Neuron (in vitro differentiated cells): Measurements from ENCODE around the gene FAM83C.

Experiments
- H2AFZ ChIP-seq: one replicate; pipeline ENCODE4 v1.6.1; 2013; ENCODE audit warnings: low read depth, mild to moderate bottlenecking, inconsistent platforms, low read length, moderate library complexity
- H3K27me3 ChIP-seq: one replicate; pipeline ENCODE4 v1.6.1; 2013; ENCODE audit warnings: low read length; ENCODE audit not compliant: insufficient read depth
- H3K36me3 ChIP-seq: one replicate; pipeline ENCODE4 v1.6.1; 2013; ENCODE audit warnings: low read length; ENCODE audit not compliant: insufficient read depth
- H3K4me1 ChIP-seq: one replicate; pipeline ENCODE4 v1.6.1; 2013; ENCODE audit warnings: low read length; ENCODE audit not compliant: insufficient read depth
- H3K4me3 ChIP-seq: 2 replicates; pipeline ENCODE4 v1.5.1; 2013; ENCODE audit warnings: mild to moderate bottlenecking, low read length, moderate library complexity
- H3K9me3 ChIP-seq: one replicate; pipeline ENCODE4 v1.6.1; 2013; ENCODE audit warnings: low read length

The FAM83C gene

DNA sequence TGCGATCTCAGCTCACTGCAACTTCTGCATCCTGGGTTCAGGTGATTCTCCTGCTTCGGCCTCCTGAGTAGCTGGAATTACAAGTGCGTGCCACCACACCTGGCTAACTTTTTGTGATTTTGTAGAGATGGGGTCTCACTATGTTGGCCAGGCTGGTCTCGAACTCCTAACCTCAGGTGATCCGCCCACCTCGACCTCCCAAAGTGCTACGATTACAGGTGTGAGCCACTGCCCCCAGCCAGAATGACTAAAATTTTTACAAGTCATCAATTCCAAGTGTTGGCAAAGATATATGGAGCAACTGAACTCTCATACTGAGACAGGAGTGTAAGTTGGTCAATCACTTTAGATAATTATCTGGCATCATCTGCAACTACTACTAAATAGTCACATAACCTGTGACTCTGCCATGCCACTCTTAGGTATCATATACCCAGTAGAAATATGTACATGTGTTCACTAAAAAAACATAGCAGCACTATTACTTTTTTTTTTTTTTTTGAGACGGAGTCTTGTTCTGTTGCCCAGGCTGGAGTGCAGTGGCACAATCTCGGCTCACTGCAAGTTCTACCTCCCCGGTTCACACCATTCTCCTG, 10.6 kb downstream of the FAM83C start:
- peaks cover 23% of the 10 kb centered on the region for H3K4me1 ChIP-seq
- no peak overlapping the region for H3K4me3 ChIP-seq
- peaks cover 31% of the 10 kb centered on the region for H3K36me3 ChIP-seq
- H3K9me3 ChIP-seq: no peaks in the 10 kb centered on the region
- no peaks in the 10 kb centered on the region for H3K27me3 ChIP-seq
- H2AFZ ChIP-seq: no peak overlapping the region

DNA sequence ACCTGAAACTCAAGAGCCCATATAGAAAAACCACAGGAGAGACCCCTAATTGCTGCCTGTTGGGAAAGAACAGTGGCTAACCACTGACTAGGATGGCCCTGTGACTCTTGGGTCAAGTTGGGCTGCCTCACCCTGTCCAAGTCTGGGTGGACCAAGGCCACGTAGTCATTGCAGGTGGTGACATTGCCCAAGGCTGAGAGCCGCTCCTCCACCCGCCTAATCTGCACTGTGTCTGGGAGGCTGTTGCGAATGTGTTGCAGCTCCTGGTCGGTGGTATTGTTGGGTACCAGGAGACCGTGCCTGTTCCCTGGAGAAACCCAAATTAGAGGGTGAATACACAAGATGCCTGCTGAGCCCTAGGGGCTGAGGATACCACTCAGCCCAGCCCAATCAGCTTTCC, 11.7 kb downstream of the FAM83C start:
- H3K4me1 ChIP-seq: peaks cover 24% of the 10 kb centered on the region
- peaks cover 34% of the 10 kb centered on the region for H3K36me3 ChIP-seq
- no peaks in the 10 kb centered on the region for H3K9me3 ChIP-seq
- no peaks in the 10 kb centered on the region for H3K27me3 ChIP-seq
- no peak overlapping the region for H3K4me3 ChIP-seq
- H2AFZ ChIP-seq: no peak overlapping the region

DNA sequence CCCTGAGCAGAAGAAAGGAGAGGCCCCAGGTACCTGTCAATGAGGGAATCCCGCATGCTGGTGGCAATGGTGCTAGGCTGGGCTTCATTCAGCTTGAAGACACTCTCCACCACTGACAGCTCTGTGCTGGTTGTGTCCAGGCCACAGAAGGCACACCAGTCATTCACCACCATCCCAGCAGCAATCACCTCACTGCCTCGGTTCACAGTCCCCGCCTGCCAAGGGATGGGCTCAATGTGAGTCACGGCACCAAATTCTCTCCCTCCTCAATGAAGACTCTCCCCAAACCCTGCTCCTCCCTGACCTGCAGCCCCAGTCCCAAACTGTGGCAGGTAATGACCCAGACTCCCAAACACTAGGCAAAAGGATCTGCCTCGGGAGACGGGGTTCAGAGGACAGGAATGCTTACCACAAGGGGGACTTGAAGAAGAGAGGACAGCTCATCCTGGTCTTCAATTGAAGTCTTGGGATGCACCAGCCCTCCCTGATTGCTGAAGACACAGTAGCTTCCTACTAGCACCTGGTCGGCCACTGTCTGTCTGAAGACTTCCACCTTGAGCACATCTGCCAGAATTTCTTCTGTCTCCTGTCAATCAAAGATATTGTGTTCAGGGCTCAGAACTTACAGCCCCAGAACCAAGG, 12.6 kb downstream of the FAM83C start:
- H3K9me3 ChIP-seq: no peaks in the 10 kb centered on the region
- peaks cover 20% of the 10 kb centered on the region for H3K4me1 ChIP-seq
- no peaks in the 10 kb centered on the region for H3K27me3 ChIP-seq
- H2AFZ ChIP-seq: no peak overlapping the region
- H3K36me3 ChIP-seq: peaks cover 34% of the 10 kb centered on the region
- no peak overlapping the region for H3K4me3 ChIP-seq

DNA sequence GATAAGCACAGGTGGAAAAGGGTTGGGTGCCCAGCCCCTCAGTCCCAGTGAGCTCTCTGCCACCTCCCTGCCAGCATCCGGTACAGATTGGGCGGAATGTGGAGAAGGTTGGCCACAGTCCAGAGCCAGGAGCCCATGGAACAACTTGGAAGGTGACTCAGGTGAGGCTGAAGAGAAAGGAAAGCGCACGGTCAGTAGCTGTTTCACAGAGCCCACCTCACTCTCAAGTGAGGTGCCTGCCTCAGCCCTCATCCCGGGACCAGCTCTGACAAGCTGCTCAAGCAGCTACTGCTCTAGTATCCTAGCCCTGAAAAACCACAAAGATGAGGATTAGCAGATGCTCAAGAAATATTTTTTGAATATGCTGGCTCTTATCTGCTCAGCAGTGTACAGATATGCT, 13.2 kb downstream of the FAM83C start:
- H3K36me3 ChIP-seq: peaks cover 34% of the 10 kb centered on the region

DNA sequence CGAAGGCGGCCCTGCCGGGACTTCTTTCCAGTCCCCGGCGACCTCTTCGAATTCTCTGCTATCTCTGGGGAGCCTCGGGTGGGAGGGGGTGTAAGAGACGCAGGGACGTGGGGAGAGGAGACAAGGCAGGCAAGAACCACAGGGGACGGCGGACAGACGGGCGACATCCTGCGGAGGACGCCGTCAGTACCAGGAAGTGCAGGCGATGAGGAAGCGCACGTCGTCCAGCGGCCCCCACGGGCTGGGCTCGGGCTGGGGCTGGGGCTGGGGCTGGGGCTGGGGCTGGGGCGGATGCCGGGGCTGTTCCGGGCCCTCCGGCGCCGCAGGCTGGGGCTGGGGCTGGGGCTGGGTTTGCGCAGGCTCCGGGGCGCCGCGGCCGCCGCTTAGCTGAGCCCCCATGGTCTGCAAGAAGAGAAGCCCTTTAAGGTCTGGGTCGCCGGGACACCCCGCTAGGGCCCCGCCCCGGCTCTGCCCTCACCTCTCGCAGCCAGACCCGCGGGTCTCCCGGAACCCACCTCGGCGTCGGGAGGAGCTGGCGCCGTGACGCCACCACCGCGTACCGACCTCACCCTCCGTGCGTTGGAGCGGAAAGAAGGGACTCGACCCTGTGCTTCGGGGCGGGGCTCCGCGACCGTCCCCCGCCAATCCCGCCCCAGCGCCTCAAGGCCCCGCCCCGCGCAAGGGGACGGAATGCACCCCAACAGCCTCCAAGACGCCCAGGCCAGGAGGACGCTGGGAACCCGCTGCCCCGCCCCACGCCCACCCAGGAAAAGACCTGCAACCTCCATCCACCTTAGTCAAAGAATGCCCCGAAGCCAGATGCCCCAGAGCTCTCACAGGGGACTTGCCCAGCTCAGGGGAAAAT, 14.5 kb downstream of the FAM83C start, which contains the start of gene MMP24OS:
Gene MMP24OS (minus strand): TSS at position 592 of the 865 bp plus-strand sequence. CDS start 193 bp downstream, at position 399.
- peaks cover 12% of the 10 kb centered on the region for H3K4me1 ChIP-seq
- no peak within 1 kb of the TSS for H2AFZ ChIP-seq
- peak within 1 kb of the TSS; percentile 63 for H3K4me3 ChIP-seq
- no peaks in the 10 kb centered on the region for H3K27me3 ChIP-seq
- no peaks in the 10 kb centered on the region for H3K9me3 ChIP-seq
- peaks cover 34% of the 10 kb centered on the region for H3K36me3 ChIP-seq

More for the DNA sequence above, 13.2 kb downstream of the FAM83C start:
- H2AFZ ChIP-seq: no peak overlapping the region
- H3K9me3 ChIP-seq: no peaks in the 10 kb centered on the region
- H3K4me1 ChIP-seq: peaks cover 20% of the 10 kb centered on the region
- no peaks in the 10 kb centered on the region for H3K27me3 ChIP-seq
- no peak overlapping the region for H3K4me3 ChIP-seq

DNA sequence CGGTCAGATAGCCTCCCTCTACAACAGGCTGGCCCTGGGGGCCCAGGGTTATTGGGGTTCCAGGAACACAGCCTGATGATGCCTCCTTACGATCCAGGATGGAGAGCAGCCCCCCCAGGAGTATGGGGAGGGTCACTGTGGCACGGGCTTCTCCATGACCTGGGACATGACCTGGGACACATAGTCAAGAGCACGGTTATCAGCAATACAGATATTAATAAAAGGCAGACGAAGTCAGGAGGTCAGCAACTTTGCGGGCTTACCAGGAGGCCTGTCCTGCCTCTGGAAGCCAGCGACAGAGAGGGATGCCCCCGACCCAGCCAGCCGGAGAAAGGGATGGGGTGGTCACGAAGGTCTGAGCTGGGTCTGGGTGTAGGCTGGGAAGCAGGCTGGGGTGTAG, 15.1 kb downstream of the FAM83C start:
- peak overlapping the region; percentile 63 for H3K4me3 ChIP-seq
- peaks cover 31% of the 10 kb centered on the region for H3K36me3 ChIP-seq
- no peaks in the 10 kb centered on the region for H3K27me3 ChIP-seq
- no peaks in the 10 kb centered on the region for H3K9me3 ChIP-seq
- no peak overlapping the region for H2AFZ ChIP-seq
- peaks cover 12% of the 10 kb centered on the region for H3K4me1 ChIP-seq

DNA sequence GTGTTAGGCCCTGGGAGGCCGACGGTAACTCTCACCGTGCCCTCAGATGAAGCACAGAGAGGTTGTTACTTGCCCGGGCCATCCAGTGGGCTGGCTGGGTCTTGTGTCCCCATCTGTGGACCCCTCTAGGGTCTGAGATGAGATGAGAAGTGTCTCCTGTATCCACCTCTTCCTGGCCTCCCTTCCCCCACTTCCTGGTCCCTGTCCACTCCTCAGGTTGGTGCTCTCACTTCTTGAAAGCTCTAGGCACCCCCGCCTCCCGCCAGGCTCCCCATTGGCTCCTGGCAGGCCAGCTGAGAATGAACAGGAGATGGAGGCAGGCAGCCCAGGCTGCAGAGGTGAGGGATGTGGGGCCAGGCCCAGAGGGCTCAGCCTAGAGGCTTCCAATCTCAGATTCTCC, 15.8 kb downstream of the FAM83C start:
- H3K27me3 ChIP-seq: no peaks in the 10 kb centered on the region
- no peak overlapping the region for H3K4me3 ChIP-seq
- H3K36me3 ChIP-seq: peaks cover 29% of the 10 kb centered on the region
- H3K9me3 ChIP-seq: no peaks in the 10 kb centered on the region
- no peak overlapping the region for H2AFZ ChIP-seq
- H3K4me1 ChIP-seq: peaks cover 12% of the 10 kb centered on the region

DNA sequence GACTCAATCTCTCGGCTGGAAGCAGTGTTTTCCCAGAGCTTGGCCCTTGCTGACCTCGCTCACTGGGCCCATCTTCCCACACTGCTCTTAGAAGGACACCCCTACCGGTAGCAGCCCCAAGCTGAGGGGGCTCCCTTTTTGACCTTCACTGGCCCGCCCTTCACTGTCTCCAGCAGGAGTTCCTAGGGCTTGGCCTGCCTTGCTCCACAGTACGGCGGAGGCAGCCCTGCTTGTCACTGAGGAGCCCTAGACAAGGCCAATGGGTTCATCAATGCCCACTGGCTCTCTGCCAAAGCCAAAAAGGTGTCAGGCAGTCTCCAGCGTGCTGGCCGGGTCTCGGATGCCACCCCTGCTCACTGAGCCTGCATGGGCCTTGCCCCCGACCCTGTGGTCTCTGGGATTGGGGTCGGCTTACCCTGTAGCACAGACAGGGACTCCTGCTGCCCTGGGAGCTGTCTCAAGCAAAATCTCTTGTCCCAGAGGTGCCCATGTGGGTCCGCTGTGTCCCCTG, 16.4 kb downstream of the FAM83C start:
- no peak overlapping the region for H2AFZ ChIP-seq
- no peaks in the 10 kb centered on the region for H3K9me3 ChIP-seq
- peaks cover 27% of the 10 kb centered on the region for H3K36me3 ChIP-seq
- peaks cover 12% of the 10 kb centered on the region for H3K4me1 ChIP-seq
- H3K4me3 ChIP-seq: no peak overlapping the region
- no peaks in the 10 kb centered on the region for H3K27me3 ChIP-seq

DNA sequence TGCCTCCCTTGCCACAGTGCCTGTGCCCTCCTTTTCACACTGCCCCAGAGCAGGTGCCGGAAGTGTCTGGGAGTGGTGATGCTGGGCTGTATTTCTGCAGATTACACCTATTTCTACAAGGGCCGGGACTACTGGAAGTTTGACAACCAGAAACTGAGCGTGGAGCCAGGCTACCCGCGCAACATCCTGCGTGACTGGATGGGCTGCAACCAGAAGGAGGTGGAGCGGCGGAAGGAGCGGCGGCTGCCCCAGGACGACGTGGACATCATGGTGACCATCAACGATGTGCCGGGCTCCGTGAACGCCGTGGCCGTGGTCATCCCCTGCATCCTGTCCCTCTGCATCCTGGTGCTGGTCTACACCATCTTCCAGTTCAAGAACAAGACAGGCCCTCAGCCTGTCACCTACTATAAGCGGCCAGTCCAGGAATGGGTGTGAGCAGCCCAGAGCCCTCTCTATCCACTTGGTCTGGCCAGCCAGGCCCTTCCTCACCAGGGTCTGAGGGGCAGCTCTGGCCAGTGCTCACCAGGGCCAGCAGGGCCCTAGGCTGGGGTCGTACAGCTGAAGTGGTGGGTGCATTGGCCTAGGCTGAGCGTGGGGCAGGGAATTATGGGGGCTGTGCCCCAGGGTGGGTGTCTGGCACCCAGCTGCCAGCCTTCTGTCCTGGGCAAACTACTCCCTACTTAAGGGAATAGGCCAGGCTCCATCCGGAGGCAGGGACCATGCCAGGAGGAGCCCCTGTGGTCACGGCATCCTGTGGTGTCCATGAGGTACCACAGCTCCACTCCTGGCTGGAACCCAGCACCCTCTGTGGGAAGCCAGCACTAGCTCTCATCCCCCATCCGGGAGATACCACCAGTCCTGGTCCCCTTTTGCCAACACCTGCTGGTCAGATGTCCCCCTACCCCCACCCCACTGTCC, 17.8 kb downstream of the FAM83C start:
- Histone ChIP-seq H2AFZ (no peak overlapping the region), H3K4me3 (no peak overlapping the region), H3K4me1 (peaks cover 12% of the 10 kb centered on the region), H3K9me3 (no peaks in the 10 kb centered on the region), H3K36me3 (peaks cover 14% of the 10 kb centered on the region), H3K27me3 (no peaks in the 10 kb centered on the region)

DNA sequence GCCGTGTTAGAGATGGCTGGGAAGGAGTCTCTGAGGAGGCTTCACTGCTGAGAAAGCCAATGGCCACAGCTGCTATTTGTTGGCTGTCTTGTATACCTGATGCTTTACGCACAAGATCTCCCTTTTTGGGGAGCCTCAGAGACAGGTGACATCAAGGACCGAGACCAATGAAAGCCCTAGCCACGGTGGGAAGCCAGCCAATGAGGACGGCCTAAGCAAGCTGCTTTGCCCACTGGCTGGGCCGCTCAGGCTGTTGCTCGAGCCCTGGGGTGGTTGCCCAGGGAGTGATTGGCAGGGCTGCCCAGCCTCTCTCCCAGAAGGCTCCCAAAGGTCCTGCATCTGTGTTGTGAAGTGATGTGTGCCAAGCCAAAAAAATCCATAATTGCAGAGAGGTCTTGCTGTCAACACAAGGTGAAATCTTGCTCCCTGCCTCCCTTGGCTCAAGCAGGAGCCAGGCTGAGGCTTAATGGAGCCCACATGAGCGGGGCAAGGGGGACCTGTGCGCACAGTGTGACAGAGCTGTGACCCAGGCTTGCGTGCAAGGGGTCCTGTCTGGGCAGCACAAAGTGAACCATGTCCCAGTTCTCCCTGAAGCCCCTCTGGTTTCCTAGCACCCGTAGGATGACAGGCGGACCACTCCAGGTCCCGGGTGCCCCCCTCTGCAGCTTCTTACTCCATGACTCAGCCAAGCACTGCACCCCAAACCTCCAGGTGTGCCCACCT, 18.6 kb downstream of the FAM83C start:
- Histone ChIP-seq H3K36me3 (peaks cover 5% of the 10 kb centered on the region), H3K27me3 (no peaks in the 10 kb centered on the region), H3K4me3 (no peak overlapping the region), H2AFZ (no peak overlapping the region), H3K9me3 (no peaks in the 10 kb centered on the region), H3K4me1 (peaks cover 12% of the 10 kb centered on the region)

DNA sequence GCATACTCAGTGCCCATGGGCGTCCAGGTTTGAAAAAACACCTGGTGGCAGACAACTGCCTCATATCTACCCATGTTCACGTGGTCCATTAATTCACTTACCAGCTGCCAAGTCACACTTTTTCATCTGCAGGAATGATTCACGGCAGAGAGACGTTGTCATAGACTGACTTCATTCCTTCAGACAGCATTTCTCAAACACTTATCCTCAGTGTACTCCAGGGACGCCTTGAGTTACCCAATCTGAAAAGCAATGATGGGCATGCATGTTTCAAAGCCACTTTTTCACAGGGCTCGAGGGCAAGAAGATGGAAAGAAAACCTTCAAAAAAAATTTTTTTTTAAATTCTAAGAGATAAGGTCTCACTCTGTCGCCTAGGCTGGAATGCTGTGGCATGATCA, 20.3 kb downstream of the FAM83C start:
- H2AFZ ChIP-seq: no peak overlapping the region
- no peak overlapping the region for H3K4me3 ChIP-seq
- H3K36me3 ChIP-seq: peaks cover 3% of the 10 kb centered on the region
- H3K27me3 ChIP-seq: no peaks in the 10 kb centered on the region
- H3K9me3 ChIP-seq: no peaks in the 10 kb centered on the region
- H3K4me1 ChIP-seq: peaks cover 4% of the 10 kb centered on the region
